IPS DF 6.9 (cell line): ENCODE measurements around the gene TMEM236.

ENCODE experiments used
- DNase-seq: peaks from one replicate; pipeline ENCODE4 v3.0.0-alpha.2; 2013; ENCODE audit warnings: low read depth, low spot score
- H3K27ac ChIP-seq: one replicate; pipeline ENCODE4 v1.5.1; 2013; ENCODE audit warnings: low read length, control low read depth
- H3K27me3 ChIP-seq: 2 replicates; pipeline ENCODE4 v1.6.1; 2013; ENCODE audit warnings: mild to moderate bottlenecking, low read length; ENCODE audit not compliant: control insufficient read depth, insufficient read depth
- H3K36me3 ChIP-seq: 2 replicates; pipeline ENCODE4 v1.6.1; 2013; ENCODE audit warnings: low read length; ENCODE audit not compliant: control insufficient read depth, insufficient read depth
- H3K4me1 ChIP-seq: 2 replicates; pipeline ENCODE4 v1.6.1; 2013; ENCODE audit warnings: low read length; ENCODE audit not compliant: control insufficient read depth, insufficient read depth
- H3K4me3 ChIP-seq: 2 replicates; pipeline ENCODE4 v1.5.1; 2013; ENCODE audit warnings: mild to moderate bottlenecking, low read length
- H3K9me3 ChIP-seq: 2 replicates; pipeline ENCODE4 v1.6.1; 2013; ENCODE audit warnings: low read length, inconsistent platforms; ENCODE audit not compliant: control insufficient read depth, insufficient read depth
- WGBS: extraction: QIAGEN DNeasy Blood & Tissue Kit; methylation state at CpG from one replicate; pipeline ENCODE4 v1.1.7; 2013; ENCODE audit warnings: mixed read lengths, missing lambda C conversion rate; ENCODE audit not compliant: insufficient read length, insufficient coverage; 5-methylcytosine and 5-hydroxymethylcytosine counted together

TMEM236 gene

GRCh38 chr10:17817790-17818189, 65.8 kb downstream of the TMEM236 start:
- H3K4me3 ChIP-seq = no peak overlapping the region
- no peak overlapping the region for H3K27ac ChIP-seq
- WGBS = no CpG with 5 or more reads among the region's 3 CpGs
- H3K4me1 ChIP-seq = no peaks in the 10 kb centered on the region
- H3K27me3 ChIP-seq = no peaks in the 10 kb centered on the region
- H3K36me3 ChIP-seq = no peaks in the 10 kb centered on the region
- no peaks in the 10 kb centered on the region for H3K9me3 ChIP-seq
- DNase-seq = no peak

- H3K4me3 ChIP-seq = no peak overlapping the region
- no peak overlapping the region for H3K27ac ChIP-seq
- no CpG with 5 or more reads among the region's 7 CpGs for WGBS
- H3K9me3 ChIP-seq = no peaks in the 10 kb centered on the region
- no peaks in the 10 kb centered on the region for H3K36me3 ChIP-seq
- no peak for DNase-seq
- no peaks in the 10 kb centered on the region for H3K4me1 ChIP-seq
- no peaks in the 10 kb centered on the region for H3K27me3 ChIP-seq
These were observed 67.8 kb downstream of the TMEM236 start for GRCh38 chr10:17819836-17820235.

GRCh38 chr10:17820943-17821342, 68.9 kb downstream of the TMEM236 start:
- no CpG with 5 or more reads among the region's 3 CpGs for WGBS
- no peak for DNase-seq

GRCh38 chr10:17821893-17822292, 69.9 kb downstream of the TMEM236 start:
- no CpG with 5 or more reads among the region's 1 CpG for WGBS
- Histone ChIP-seq H3K9me3 (no peaks in the 10 kb centered on the region), H3K27me3 (no peaks in the 10 kb centered on the region), H3K4me3 (no peak overlapping the region), H3K4me1 (no peaks in the 10 kb centered on the region), H3K36me3 (no peaks in the 10 kb centered on the region), H3K27ac (no peak overlapping the region)
- no peak for DNase-seq

More at GRCh38 chr10:17820943-17821342, 68.9 kb downstream of the TMEM236 start:
- H3K27ac ChIP-seq = no peak overlapping the region
- H3K36me3 ChIP-seq = no peaks in the 10 kb centered on the region
- no peaks in the 10 kb centered on the region for H3K27me3 ChIP-seq
- H3K4me1 ChIP-seq = no peaks in the 10 kb centered on the region
- no peaks in the 10 kb centered on the region for H3K9me3 ChIP-seq
- no peak overlapping the region for H3K4me3 ChIP-seq

- Histone ChIP-seq H3K27me3 (no peaks in the 10 kb centered on the region), H3K27ac (no peak overlapping the region), H3K36me3 (no peaks in the 10 kb centered on the region), H3K9me3 (no peaks in the 10 kb centered on the region), H3K4me1 (no peaks in the 10 kb centered on the region), H3K4me3 (no peak overlapping the region)
- no peak for DNase-seq
- WGBS = no CpG with 5 or more reads among the region's 1 CpG
These were observed 79.3 kb downstream of the TMEM236 start for GRCh38 chr10:17831341-17831740.

- H3K36me3 ChIP-seq = no peaks in the 10 kb centered on the region
- H3K9me3 ChIP-seq = no peaks in the 10 kb centered on the region
- H3K4me3 ChIP-seq = no peak overlapping the region
- no peaks in the 10 kb centered on the region for H3K27me3 ChIP-seq
- no peak overlapping the region for H3K27ac ChIP-seq
- DNase-seq = no peak
- no peaks in the 10 kb centered on the region for H3K4me1 ChIP-seq
- no CpG with 5 or more reads among the region's 6 CpGs for WGBS
These were observed 79.9 kb downstream of the TMEM236 start for GRCh38 chr10:17831896-17832295.

- Histone ChIP-seq H3K36me3 (no peaks in the 10 kb centered on the region), H3K27me3 (no peaks in the 10 kb centered on the region), H3K27ac (no peak overlapping the region), H3K4me3 (no peak overlapping the region), H3K4me1 (no peaks in the 10 kb centered on the region), H3K9me3 (no peaks in the 10 kb centered on the region)
- no CpG with 5 or more reads among the region's 6 CpGs for WGBS
- no peak for DNase-seq
These were observed 81.7 kb downstream of the TMEM236 start for GRCh38 chr10:17833656-17834055.

GRCh38 chr10:17835688-17836087, 83.7 kb downstream of the TMEM236 start:
- DNase-seq = no peak
- H3K27me3 ChIP-seq = no peaks in the 10 kb centered on the region
- no peaks in the 10 kb centered on the region for H3K4me1 ChIP-seq
- no peak overlapping the region for H3K27ac ChIP-seq
- no peak overlapping the region for H3K4me3 ChIP-seq
- no CpG with 5 or more reads among the region's 1 CpG for WGBS
- H3K9me3 ChIP-seq = no peaks in the 10 kb centered on the region
- H3K36me3 ChIP-seq = no peaks in the 10 kb centered on the region

GRCh38 chr10:17836942-17837341, 84.9 kb downstream of the TMEM236 start:
- Histone ChIP-seq H3K4me1 (no peaks in the 10 kb centered on the region), H3K27ac (no peak overlapping the region), H3K27me3 (no peaks in the 10 kb centered on the region), H3K4me3 (no peak overlapping the region), H3K36me3 (no peaks in the 10 kb centered on the region), H3K9me3 (no peaks in the 10 kb centered on the region)
- WGBS = no CpG with 5 or more reads among the region's 8 CpGs
- DNase-seq = no peak

GRCh38 chr10:17838080-17838648, 86.2 kb downstream of the TMEM236 start:
- WGBS = no CpG with 5 or more reads among the region's 9 CpGs
- no peak overlapping the region for H3K4me3 ChIP-seq
- H3K9me3 ChIP-seq = no peaks in the 10 kb centered on the region
- H3K4me1 ChIP-seq = no peaks in the 10 kb centered on the region
- DNase-seq = no peak
- no peak overlapping the region for H3K27ac ChIP-seq
- H3K27me3 ChIP-seq = no peaks in the 10 kb centered on the region
- H3K36me3 ChIP-seq = no peaks in the 10 kb centered on the region

- no CpG with 5 or more reads among the region's 1 CpG for WGBS
- Histone ChIP-seq H3K27ac (no peak overlapping the region), H3K27me3 (no peaks in the 10 kb centered on the region), H3K4me1 (no peaks in the 10 kb centered on the region), H3K36me3 (no peaks in the 10 kb centered on the region), H3K9me3 (no peaks in the 10 kb centered on the region), H3K4me3 (no peak overlapping the region)
- DNase-seq = no peak
These were observed 89.0 kb downstream of the TMEM236 start for GRCh38 chr10:17841050-17841449.
